HepG2 (cell line): Measurements from ENCODE around the gene LRRN2. TPM values are rescaled to one million over a fixed set of nuclear protein-coding genes. Genes with fewer than 3 reads are reported as not detected.

Experiments
- ATAC-seq: fragments of 200-7000 bp; cut with Tn5 transposase; 3 replicates; pipeline ENCODE4 v1.9.1; 2020; ENCODE audit warnings: mild to moderate bottlenecking, moderate library complexity
- BruUV-seq: library from RNA; stranded (reverse); fragments of 400-500 nt; replicated peaks from 2 replicates; lab custom pipeline; 2021; lab: Mats Ljungman, UMichigan
- CTCF ChIA-PET: fragments of 300-600 bp; formaldehyde crosslinking; extraction: SDS; loops from one replicate; lab custom pipeline; 2021; ENCODE audit warnings: low total read pairs, inconsistent platforms, low intra/inter-chr PET ratio; lab: Yijun Ruan, JAX
- POLR2A ChIA-PET: fragments of 350-600 bp; sonication (Branson Sonifier 250); formaldehyde crosslinking; loops from one replicate; lab custom pipeline; 2020; ENCODE audit warnings: antibody characterized with exemption, inconsistent platforms; lab: Yijun Ruan, JAX
- DNase-seq: peaks from one replicate; pipeline ENCODE4 v3.0.0-alpha.2; 2015; ENCODE audit warnings: low spot score
- FAIRE-seq: peaks from 3 replicates; lab custom pipeline; 2011; peaks lifted over from hg19 to GRCh38; lab: Jason Lieb, UNC
- H2AFZ ChIP-seq: one replicate; pipeline ENCODE4 v1.6.1; 2011; ENCODE audit warnings: low read length, inconsistent platforms
- H3K27ac ChIP-seq: fragments of 300-600 bp; 3 replicates; pipeline ENCODE4 v1.8.0; 2011; ENCODE audit warnings: mixed run types, mild to moderate bottlenecking, mixed read lengths, low read length, inconsistent platforms; ENCODE audit not compliant: insufficient read depth; ENCODE audit errors: extremely low read length
- H3K27me3 ChIP-seq, 2 experiments: fragments of 200-600 bp in 1 of 2; 2 replicates in 1 of 2; 3 replicates in 1 of 2; pipeline versions ENCODE4 v1.6.0 to v1.8.0; 2011; ENCODE audit warnings: low read length in 2 of 2, mild to moderate bottlenecking in 2 of 2, moderate library complexity in 2 of 2, inconsistent platforms in 1 of 2; ENCODE audit not compliant: insufficient read depth in 2 of 2, control insufficient read depth in 1 of 2
- H3K36me3 ChIP-seq, 2 experiments: fragments of 200-600 bp in 1 of 2; replicated peaks in 1 of 2; 2 replicates in 1 of 2; 3 replicates in 1 of 2; pipeline versions ENCODE4 v1.5.1 to v1.8.0; 2011; ENCODE audit warnings: low read length in 2 of 2, inconsistent platforms in 1 of 2; ENCODE audit not compliant: insufficient read depth in 2 of 2, control insufficient read depth in 1 of 2
- H3K4me1 ChIP-seq: 2 replicates; pipeline ENCODE4 v1.5.1; 2012; ENCODE audit warnings: low read length, inconsistent platforms; ENCODE audit not compliant: insufficient read depth
- H3K4me2 ChIP-seq: 2 replicates; pipeline ENCODE4 v1.6.0; 2011; ENCODE audit warnings: low read depth, low read length, inconsistent platforms
- H3K4me3 ChIP-seq, 3 experiments: fragments of 200-600 bp in 1 of 3; sonication (generic), shearing (Covaris generic) in 1 of 3; replicated peaks in 1 of 3; 2 replicates each; pipeline ENCODE4 v1.5.1; 2011 to 2016; ENCODE audit warnings: low read length in 3 of 3, inconsistent platforms in 2 of 3, low read depth in 2 of 3, mild to moderate bottlenecking in 2 of 3, control low read depth in 1 of 3, mixed read lengths in 1 of 3; ENCODE audit not compliant: insufficient read depth in 1 of 3
- H3K79me2 ChIP-seq: one replicate; pipeline ENCODE4 v1.6.1; 2011; ENCODE audit warnings: low read length, inconsistent platforms; ENCODE audit not compliant: insufficient read depth
- H3K9ac ChIP-seq: 2 replicates; pipeline ENCODE4 v1.6.0; 2011; ENCODE audit warnings: mild to moderate bottlenecking, low read depth, low read length, inconsistent platforms; ENCODE audit not compliant: insufficient read depth
- H3K9me3 ChIP-seq: 2 replicates; pipeline ENCODE4 v1.5.1; 2012; ENCODE audit warnings: mild to moderate bottlenecking, low read length
- H4K20me1 ChIP-seq: 2 replicates; pipeline ENCODE4 v1.6.0; 2011; ENCODE audit warnings: inconsistent platforms, mild to moderate bottlenecking, low read length, moderate library complexity; ENCODE audit not compliant: insufficient read depth
- KLF16 ChIP-seq, 2 experiments: sonication (generic) in 1 of 2; formaldehyde crosslinking in 1 of 2; IDR thresholded peaks; 2 replicates each; pipeline versions ENCODE4 v1.6.1 to v1.8.0; 2016 to 2023; ENCODE audit warnings: missing genetic modification reagents in 2 of 2, missing compliant biosample characterization in 1 of 2
- MTA1 ChIP-seq: sonication (generic); formaldehyde crosslinking; IDR thresholded peaks from 2 replicates; pipeline ENCODE4 v1.4.0; 2020; ENCODE audit warnings: missing genetic modification reagents, mild to moderate bottlenecking, borderline replicate concordance
- ZFP36 ChIP-seq: fragments of 150-350 bp; IDR thresholded peaks from 2 replicates; pipeline ENCODE4 v1.6.1; 2018; ENCODE audit warnings: borderline replicate concordance, low read length, low read depth; ENCODE audit not compliant: partially characterized antibody
- WGBS: methylation state at CpG from one replicate; pipeline ENCODE4 v1.1.6; 2017; ENCODE audit warnings: low lambda C conversion rate; 5-methylcytosine and 5-hydroxymethylcytosine counted together
- in situ Hi-C: cut with HindIII; loops from 2 replicates; pipeline ENCODE4 v1.10.0; 2017; ENCODE audit warnings: low pct_unique_long_range_greater_than_20kb; ENCODE audit not compliant: extremely low pct_ligation_motif_present
- intact Hi-C: fragments of 100-400 bp; cut with micrococcal nuclease; formaldehyde crosslinking; loops from one replicate; pipeline ENCODE4 v1.10.0; 2022; ENCODE audit not compliant: unreplicated experiment
- polyA plus RNA-seq, 8 experiments: library from polyadenylated mRNA; depleted of rRNA in 3 of 8; stranded (reverse) in 7 of 8; unstranded in 1 of 8; fragments of >200 nt; fragmentation: Illumina TruSeq in 4 of 8; extraction: Trizol in 4 of 8; gene quantifications; 2 replicates each; pipeline versions ENCODE4 v1.2.1 to v1.2.3, GENCODE V29; 2011 to 2016; ENCODE audit warnings: low read depth in 4 of 8, missing spikeins in 1 of 8, mixed read lengths in 1 of 8; ENCODE audit not compliant: insufficient read depth in 1 of 8
- total RNA-seq, 5 experiments: library from RNA; depleted of rRNA; stranded (reverse); fragments of >200 nt; fragmentation: Illumina TruSeq; extraction: Trizol; gene quantifications; 2 replicates each; pipeline ENCODE4 v1.2.3, GENCODE V29; 2016; ENCODE audit warnings: low read depth in 1 of 5
- TF ChIP-seq, protein P1 (sequence below): sonication (generic); formaldehyde crosslinking; IDR thresholded peaks from 2 replicates; pipeline ENCODE4 v1.4.0; 2020; ENCODE audit warnings: missing genetic modification reagents, borderline replicate concordance
- TF ChIP-seq, protein P2 (sequence below): sonication (generic); formaldehyde crosslinking; IDR thresholded peaks from 2 replicates; pipeline ENCODE4 v1.9.0; 2021; ENCODE audit warnings: missing genetic modification reagents, mild to moderate bottlenecking, borderline replicate concordance

The LRRN2 gene
- total and polyA plus RNA-seq, 2 of the 13 experiments (the other 11 are each of a cell fraction or from before 2014, with no cell fraction given): not detected

DNA sequence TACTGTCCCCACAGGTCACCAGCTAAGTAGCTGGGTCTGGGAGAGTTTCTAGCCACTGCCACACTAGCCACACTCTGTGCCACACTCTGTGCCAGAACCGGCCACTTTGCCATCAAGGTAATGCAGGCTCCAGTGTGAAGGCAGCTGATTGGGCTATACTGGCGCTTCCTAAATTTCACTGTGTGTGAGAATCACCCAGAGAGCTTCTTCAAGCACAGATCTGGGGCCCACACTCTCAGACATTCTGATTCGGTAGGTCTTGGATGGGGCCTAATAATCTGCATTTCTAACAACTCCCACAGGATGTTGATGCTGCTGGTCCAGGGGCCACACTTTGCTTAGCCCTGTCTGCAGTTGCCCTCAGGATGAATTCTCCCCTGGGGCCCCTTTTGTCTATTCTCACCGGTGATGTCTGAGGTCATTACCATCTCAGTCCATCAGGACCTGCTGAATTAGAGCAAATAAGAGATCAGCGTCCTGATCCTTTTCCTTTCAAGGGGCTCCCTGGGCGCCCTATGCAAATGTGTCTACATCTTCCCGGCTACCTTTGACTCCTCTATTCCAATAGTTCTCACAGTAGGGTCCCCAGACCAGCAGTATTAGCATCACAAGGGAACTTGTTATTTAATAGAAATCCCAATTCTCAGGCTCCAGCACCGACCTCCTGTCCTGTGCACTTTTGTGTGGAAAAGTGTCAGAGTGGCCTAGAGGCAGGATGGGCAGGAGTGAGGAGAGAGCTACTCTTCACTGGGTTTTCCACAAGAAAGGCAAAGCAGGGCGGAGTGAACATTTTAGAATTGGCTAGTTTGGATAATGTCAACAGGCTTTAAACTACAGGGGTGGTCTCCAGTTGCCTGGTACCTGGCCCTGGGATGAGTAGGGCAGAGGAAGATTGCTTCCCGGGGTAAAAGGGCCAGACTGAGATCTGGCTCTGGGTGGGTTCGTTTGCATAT is 24.7 kb upstream of the LRRN2 start (continued):
- TF ChIP-seq, protein P1, sequence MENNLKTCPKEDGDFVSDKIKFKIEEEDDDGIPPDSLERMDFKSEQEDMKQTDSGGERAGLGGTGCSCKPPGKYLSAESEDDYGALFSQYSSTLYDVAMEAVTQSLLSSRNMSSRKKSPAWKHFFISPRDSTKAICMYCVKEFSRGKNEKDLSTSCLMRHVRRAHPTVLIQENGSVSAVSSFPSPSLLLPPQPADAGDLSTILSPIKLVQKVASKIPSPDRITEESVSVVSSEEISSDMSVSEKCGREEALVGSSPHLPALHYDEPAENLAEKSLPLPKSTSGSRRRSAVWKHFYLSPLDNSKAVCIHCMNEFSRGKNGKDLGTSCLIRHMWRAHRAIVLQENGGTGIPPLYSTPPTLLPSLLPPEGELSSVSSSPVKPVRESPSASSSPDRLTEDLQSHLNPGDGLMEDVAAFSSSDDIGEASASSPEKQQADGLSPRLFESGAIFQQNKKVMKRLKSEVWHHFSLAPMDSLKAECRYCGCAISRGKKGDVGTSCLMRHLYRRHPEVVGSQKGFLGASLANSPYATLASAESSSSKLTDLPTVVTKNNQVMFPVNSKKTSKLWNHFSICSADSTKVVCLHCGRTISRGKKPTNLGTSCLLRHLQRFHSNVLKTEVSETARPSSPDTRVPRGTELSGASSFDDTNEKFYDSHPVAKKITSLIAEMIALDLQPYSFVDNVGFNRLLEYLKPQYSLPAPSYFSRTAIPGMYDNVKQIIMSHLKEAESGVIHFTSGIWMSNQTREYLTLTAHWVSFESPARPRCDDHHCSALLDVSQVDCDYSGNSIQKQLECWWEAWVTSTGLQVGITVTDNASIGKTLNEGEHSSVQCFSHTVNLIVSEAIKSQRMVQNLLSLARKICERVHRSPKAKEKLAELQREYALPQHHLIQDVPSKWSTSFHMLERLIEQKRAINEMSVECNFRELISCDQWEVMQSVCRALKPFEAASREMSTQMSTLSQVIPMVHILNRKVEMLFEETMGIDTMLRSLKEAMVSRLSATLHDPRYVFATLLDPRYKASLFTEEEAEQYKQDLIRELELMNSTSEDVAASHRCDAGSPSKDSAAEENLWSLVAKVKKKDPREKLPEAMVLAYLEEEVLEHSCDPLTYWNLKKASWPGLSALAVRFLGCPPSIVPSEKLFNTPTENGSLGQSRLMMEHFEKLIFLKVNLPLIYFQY (CRISPR knock-in tag): no peak

DNA sequence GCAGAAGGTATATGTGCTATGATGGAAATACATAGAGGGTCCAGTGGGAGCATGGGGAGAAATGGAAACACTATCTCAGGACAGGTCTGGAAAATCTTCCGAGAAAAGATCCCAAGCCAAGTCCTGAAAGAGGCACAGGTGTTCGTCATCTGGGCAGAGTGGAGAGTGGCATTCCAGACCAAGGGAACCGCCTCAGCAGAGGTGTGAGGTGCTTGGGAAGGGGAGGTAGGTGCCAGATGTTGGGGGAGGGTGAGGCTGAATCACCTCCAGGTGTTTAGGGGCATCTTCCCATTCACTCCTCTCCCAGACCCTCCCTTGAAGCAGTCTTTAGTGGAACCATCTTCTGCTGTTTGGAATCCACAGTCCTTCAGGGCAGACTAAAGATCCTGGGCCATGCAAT is 23.5 kb upstream of the LRRN2 start:
- intact Hi-C loops: no loop called here
- 52% methylated on average over 3 of the region's 3 CpGs for WGBS
- no peak overlapping the region for H3K4me3 ChIP-seq
- TF ChIP-seq ZFP36: no peak
- no peak for TF ChIP-seq KLF16 (CRISPR knock-in tag; IDR thresholded peaks at IDR 0.05)
- TF ChIP-seq MTA1 (CRISPR knock-in tag): no peak
- TF ChIP-seq, protein P2, sequence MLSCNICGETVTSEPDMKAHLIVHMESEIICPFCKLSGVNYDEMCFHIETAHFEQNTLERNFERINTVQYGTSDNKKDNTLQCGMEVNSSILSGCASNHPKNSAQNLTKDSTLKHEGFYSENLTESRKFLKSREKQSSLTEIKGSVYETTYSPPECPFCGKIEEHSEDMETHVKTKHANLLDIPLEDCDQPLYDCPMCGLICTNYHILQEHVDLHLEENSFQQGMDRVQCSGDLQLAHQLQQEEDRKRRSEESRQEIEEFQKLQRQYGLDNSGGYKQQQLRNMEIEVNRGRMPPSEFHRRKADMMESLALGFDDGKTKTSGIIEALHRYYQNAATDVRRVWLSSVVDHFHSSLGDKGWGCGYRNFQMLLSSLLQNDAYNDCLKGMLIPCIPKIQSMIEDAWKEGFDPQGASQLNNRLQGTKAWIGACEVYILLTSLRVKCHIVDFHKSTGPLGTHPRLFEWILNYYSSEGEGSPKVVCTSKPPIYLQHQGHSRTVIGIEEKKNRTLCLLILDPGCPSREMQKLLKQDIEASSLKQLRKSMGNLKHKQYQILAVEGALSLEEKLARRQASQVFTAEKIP (CRISPR knock-in tag): no peak
- no TSS peak for BruUV-seq
- H3K4me2 ChIP-seq: no peak overlapping the region
- H3K4me1 ChIP-seq: peaks cover 11% of the 10 kb centered on the region
- ChIA-PET CTCF (no interaction called here), POLR2A (no interaction called here)
- no peak for FAIRE-seq
- H4K20me1 ChIP-seq: no peaks in the 10 kb centered on the region
- DNase-seq: no peak
- H3K27me3 ChIP-seq: peaks cover 0 to 11% of the 10 kb centered on the region in 2 experiments; a peak in 2 of 5 replicates
- no peak overlapping the region for H3K27ac ChIP-seq
- no peaks in the 10 kb centered on the region for H3K36me3 ChIP-seq
- H2AFZ ChIP-seq: no peak overlapping the region
- H3K79me2 ChIP-seq: no peaks in the 10 kb centered on the region
- H3K9me3 ChIP-seq: no peaks in the 10 kb centered on the region
- ATAC-seq: no peak
- H3K9ac ChIP-seq: no peak overlapping the region
- in situ Hi-C loops: no loop called here
